ENCODE data around the gene CLEC4G.

GRCh38 chr19:7689165-7689564 lies 42.7 kb downstream of the CLEC4G start:
- TF ChIP-seq CTCF (IDR thresholded peaks at IDR 0.05; ENCODE audit: borderline replicate concordance, extremely low read depth, low read length, poor library complexity, severe bottlenecking) (no peak), EZH2 (IDR thresholded peaks at IDR 0.05; ENCODE audit: borderline replicate concordance, low read depth, low read length, severe bottlenecking) (no peak)
